ENCODE data around the gene PAX8.

- TF ChIP-seq CTCF (IDR thresholded peaks at IDR 0.05) (no peak), GABPA (IDR thresholded peaks at IDR 0.05; ENCODE audit: low read depth) (no peak), ELF1 (IDR thresholded peaks at IDR 0.05) (no peak), USF1 (IDR thresholded peaks at IDR 0.05; ENCODE audit: borderline replicate concordance, low read depth) (no peak), USF2 (IDR thresholded peaks at IDR 0.05; ENCODE audit: borderline replicate concordance, low read depth, low read length) (no peak), PBX3 (IDR thresholded peaks at IDR 0.05) (no peak), YY1 (IDR thresholded peaks at IDR 0.05; ENCODE audit: low read depth) (no peak), CHD2 (IDR thresholded peaks at IDR 0.05; ENCODE audit: low read length, partially characterized antibody) (no peak), EP300 (IDR thresholded peaks at IDR 0.05; ENCODE audit: borderline replicate concordance in 1 of 2, low read depth in 1 of 2, low read length in 1 of 2) (no peak), REST (IDR thresholded peaks at IDR 0.05; ENCODE audit: low read depth, low read length) (no peak)
Observed at GRCh38 chr2:113208396-113208795, 70.3 kb downstream of the PAX8 start.
